ENCODE results near the gene ALX1. TPM values are rescaled to one million over a fixed set of nuclear protein-coding genes. Genes with fewer than 3 reads are reported as not detected.
A peak's percentile ranks its signal among the peaks of the same experiment; 100 is the strongest.

The ALX1 gene
- total RNA-seq (2021; ENCODE audit: unreplicated experiment) (not detected), Bru-seq, nascent RNA (percentile 12 among the genes with signal in this experiment), BruChase-seq, experiment 1, labeled RNA remaining after a 6-hour chase (percentile 14 among the genes with signal in this experiment), BruChase-seq, experiment 2, labeled RNA remaining after a 2-hour chase (percentile 11 among the genes with signal in this experiment)
- 0.09 TPM in 1 of 2 replicates, not detected in the other for polyA plus RNA-seq (2012)
- long read RNA-seq: 0 reads

DNA sequence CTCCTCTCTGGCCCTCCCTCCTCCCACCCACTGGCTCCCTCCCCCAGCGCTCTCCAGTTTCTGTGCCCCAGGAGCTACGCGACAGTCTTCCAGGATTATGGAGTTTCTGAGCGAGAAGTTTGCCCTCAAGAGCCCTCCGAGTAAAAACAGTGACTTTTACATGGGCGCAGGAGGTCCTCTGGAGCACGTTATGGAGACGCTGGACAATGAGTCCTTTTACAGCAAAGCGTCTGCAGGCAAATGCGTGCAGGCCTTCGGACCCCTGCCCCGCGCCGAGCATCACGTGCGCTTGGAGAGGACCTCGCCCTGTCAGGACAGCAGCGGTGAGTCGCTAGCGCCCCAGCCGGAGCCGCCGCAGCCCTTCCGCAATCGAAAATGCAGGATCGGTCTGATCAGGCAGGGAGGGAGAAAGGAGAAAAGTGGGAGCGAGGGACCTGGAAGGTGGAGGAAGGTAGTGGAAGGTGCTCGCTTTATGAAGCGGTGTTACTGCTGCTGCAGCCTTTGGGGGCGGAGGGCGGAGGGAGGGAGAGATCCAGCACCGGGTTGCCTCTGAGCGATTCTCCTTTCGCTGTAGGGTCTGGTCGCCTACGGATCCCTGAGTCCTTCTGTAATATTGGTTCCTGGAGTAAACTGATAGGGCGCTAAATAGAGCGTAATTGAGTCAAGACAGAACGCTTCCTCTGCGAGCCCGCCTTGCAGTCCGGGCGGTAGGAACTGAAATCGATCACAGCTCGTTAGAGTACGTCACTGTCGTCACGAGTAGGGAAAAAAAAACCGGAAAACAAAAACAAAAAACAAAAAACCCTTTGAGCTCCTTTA, at the start of gene ALX1:
TSS of gene ALX1 (plus strand) at position 56 of the 819 bp plus-strand sequence. CDS start at position 98, 42 bp downstream.
- ChIA-PET POLR2A (no interaction called here), RAD21 (ENCODE audit: low non-redundant PET in 1 of 2, low total read pairs in 2 of 2, uncharacterized antibody in 2 of 2, unreplicated experiment in 2 of 2) (no interaction called here), CTCF (no interaction called here)
- Histone ChIP-seq H3K36me3 (ENCODE audit: control insufficient read depth in 1 of 2, insufficient read depth in 2 of 2, low read length in 2 of 2) (no peaks in the 10 kb centered on the region), H3K9ac (ENCODE audit: low read length) (no peak within 1 kb of the TSS), H4K20me1 (ENCODE audit: insufficient read depth) (no peaks in the 10 kb centered on the region), H3K4me3 (replicated peaks in 1 of 2; ENCODE audit: low read depth in 1 of 2, low read length in 2 of 2) (no peak within 1 kb of the TSS), H3K27ac (ENCODE audit: low read depth, low read length) (no peak within 1 kb of the TSS), H3K9me2 (ENCODE audit: insufficient read depth) (no peaks in the 10 kb centered on the region), H2AFZ (ENCODE audit: low read depth, low read length, poor library complexity, severe bottlenecking) (no peak within 1 kb of the TSS), H3K27me3 (ENCODE audit: insufficient read depth, low read length) (no peaks in the 10 kb centered on the region), H3K9me3 (ENCODE audit: control insufficient read depth in 1 of 2, insufficient read depth in 1 of 2, low read depth in 1 of 2, low read length in 2 of 2) (no peaks in the 10 kb centered on the region), H3K4me2 (ENCODE audit: low read length) (no peak within 1 kb of the TSS), H3K79me2 (ENCODE audit: insufficient read depth, low read length) (no peaks in the 10 kb centered on the region), H3K4me1 (ENCODE audit: control insufficient read depth in 1 of 2, insufficient read depth in 2 of 2, low read length in 2 of 2) (no peaks in the 10 kb centered on the region)
- DNase-seq (ENCODE audit: low read depth, low spot score) (no peak), ATAC-seq (no peak)
- no TSS peak for BruUV-seq (replicated peaks)
- intact Hi-C loops (cut with micrococcal nuclease): no loop called here
- TF ChIP-seq, protein P1, sequence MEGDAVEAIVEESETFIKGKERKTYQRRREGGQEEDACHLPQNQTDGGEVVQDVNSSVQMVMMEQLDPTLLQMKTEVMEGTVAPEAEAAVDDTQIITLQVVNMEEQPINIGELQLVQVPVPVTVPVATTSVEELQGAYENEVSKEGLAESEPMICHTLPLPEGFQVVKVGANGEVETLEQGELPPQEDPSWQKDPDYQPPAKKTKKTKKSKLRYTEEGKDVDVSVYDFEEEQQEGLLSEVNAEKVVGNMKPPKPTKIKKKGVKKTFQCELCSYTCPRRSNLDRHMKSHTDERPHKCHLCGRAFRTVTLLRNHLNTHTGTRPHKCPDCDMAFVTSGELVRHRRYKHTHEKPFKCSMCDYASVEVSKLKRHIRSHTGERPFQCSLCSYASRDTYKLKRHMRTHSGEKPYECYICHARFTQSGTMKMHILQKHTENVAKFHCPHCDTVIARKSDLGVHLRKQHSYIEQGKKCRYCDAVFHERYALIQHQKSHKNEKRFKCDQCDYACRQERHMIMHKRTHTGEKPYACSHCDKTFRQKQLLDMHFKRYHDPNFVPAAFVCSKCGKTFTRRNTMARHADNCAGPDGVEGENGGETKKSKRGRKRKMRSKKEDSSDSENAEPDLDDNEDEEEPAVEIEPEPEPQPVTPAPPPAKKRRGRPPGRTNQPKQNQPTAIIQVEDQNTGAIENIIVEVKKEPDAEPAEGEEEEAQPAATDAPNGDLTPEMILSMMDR (IDR thresholded peaks at IDR 0.05 in 2 of 3, conservative IDR thresholded peaks at IDR 0.05 in 1 of 3; ENCODE audit: borderline replicate concordance in 1 of 3, insufficient read depth in 1 of 3, low read depth in 2 of 3, low read length in 2 of 3): no peak
- TF ChIP-seq SIN3A (IDR thresholded peaks at IDR 0.05; ENCODE audit: low read depth) (no peak), ZFX (IDR thresholded peaks at IDR 0.05) (no peak), RAD21 (IDR thresholded peaks at IDR 0.05; ENCODE audit: low read depth) (no peak), SP1 (IDR thresholded peaks at IDR 0.05; ENCODE audit: low read depth) (no peak), SRF (IDR thresholded peaks at IDR 0.05; ENCODE audit: low read depth) (no peak), ELF1 (IDR thresholded peaks at IDR 0.05; ENCODE audit: borderline replicate concordance, low read depth) (no peak), EZH2phosphoT487 (IDR thresholded peaks at IDR 0.05; ENCODE audit: borderline replicate concordance) (no peak), CBX3 (IDR thresholded peaks at IDR 0.05; ENCODE audit: low read depth) (no peak), EGR1 (IDR thresholded peaks at IDR 0.05; ENCODE audit: low read depth) (no peak), POLR2AphosphoS5 (IDR thresholded peaks at IDR 0.05; ENCODE audit: low read depth, low read length) (no peak), JUND (IDR thresholded peaks at IDR 0.05) (no peak), ZNF274 (IDR thresholded peaks at IDR 0.05; ENCODE audit: low read depth, low read length) (no peak), EZH2 (IDR thresholded peaks at IDR 0.05) (no peak), FOSL1 (IDR thresholded peaks at IDR 0.05; ENCODE audit: low read depth) (no peak), POLR2A (IDR thresholded peaks at IDR 0.05; ENCODE audit: borderline replicate concordance, extremely low read depth, insufficient read depth, insufficient read length) (no peak)
- TF ChIP-seq, protein P2, sequence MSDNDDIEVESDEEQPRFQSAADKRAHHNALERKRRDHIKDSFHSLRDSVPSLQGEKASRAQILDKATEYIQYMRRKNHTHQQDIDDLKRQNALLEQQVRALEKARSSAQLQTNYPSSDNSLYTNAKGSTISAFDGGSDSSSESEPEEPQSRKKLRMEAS (IDR thresholded peaks at IDR 0.05): no peak
- TF ChIP-seq, protein P3, sequence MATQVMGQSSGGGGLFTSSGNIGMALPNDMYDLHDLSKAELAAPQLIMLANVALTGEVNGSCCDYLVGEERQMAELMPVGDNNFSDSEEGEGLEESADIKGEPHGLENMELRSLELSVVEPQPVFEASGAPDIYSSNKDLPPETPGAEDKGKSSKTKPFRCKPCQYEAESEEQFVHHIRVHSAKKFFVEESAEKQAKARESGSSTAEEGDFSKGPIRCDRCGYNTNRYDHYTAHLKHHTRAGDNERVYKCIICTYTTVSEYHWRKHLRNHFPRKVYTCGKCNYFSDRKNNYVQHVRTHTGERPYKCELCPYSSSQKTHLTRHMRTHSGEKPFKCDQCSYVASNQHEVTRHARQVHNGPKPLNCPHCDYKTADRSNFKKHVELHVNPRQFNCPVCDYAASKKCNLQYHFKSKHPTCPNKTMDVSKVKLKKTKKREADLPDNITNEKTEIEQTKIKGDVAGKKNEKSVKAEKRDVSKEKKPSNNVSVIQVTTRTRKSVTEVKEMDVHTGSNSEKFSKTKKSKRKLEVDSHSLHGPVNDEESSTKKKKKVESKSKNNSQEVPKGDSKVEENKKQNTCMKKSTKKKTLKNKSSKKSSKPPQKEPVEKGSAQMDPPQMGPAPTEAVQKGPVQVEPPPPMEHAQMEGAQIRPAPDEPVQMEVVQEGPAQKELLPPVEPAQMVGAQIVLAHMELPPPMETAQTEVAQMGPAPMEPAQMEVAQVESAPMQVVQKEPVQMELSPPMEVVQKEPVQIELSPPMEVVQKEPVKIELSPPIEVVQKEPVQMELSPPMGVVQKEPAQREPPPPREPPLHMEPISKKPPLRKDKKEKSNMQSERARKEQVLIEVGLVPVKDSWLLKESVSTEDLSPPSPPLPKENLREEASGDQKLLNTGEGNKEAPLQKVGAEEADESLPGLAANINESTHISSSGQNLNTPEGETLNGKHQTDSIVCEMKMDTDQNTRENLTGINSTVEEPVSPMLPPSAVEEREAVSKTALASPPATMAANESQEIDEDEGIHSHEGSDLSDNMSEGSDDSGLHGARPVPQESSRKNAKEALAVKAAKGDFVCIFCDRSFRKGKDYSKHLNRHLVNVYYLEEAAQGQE (IDR thresholded peaks at IDR 0.05; ENCODE audit: low read depth): no peak
- TF ChIP-seq, protein P4, sequence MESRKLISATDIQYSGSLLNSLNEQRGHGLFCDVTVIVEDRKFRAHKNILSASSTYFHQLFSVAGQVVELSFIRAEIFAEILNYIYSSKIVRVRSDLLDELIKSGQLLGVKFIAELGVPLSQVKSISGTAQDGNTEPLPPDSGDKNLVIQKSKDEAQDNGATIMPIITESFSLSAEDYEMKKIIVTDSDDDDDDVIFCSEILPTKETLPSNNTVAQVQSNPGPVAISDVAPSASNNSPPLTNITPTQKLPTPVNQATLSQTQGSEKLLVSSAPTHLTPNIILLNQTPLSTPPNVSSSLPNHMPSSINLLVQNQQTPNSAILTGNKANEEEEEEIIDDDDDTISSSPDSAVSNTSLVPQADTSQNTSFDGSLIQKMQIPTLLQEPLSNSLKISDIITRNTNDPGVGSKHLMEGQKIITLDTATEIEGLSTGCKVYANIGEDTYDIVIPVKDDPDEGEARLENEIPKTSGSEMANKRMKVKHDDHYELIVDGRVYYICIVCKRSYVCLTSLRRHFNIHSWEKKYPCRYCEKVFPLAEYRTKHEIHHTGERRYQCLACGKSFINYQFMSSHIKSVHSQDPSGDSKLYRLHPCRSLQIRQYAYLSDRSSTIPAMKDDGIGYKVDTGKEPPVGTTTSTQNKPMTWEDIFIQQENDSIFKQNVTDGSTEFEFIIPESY (IDR thresholded peaks at IDR 0.05; ENCODE audit: extremely low read depth, insufficient replicate concordance, low read length): no peak
